GM21825 (cell line): Measurements from ENCODE around the gene CIDEA.

Source experiments
- ATAC-seq: cut with Tn5 transposase; IDR thresholded peaks from one replicate; pipeline ENCODE4 v1.9.1; 2021; ENCODE audit warnings: mild to moderate bottlenecking, moderate library complexity; ENCODE audit not compliant: unreplicated experiment

CIDEA gene

DNA sequence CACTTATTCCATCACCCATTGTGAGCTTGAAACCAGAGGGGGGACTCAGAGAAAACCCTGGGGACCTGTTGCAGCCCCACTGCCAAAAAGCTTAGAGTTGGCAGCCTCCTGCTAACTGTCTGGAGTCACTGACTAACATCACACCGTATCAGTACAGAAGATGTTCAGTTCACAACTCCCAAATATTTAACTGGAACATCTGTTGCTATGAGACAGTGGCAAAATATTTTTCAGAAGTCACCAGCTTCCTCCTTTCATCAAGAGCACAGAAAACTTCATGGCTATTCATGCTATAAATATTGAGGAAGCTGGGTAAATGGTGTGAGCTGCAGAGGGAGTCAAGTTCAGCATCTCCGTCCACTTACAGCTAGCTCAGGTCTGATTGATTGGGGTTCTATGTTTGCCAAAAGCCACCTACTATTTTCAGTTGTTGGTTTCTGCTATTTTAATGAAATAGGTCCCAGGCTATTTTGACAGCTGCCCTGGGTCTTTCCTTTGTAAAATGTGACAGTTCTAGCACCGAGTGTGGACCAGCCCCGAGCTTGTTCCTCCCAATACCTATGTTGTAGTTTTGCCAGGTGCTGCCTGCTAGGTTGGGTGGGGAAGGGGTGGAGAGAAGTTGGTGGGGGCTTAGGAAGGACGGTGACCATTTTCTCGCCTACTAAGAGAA, 63.6 kb downstream of the CIDEA start:
- ATAC-seq = no peak

DNA sequence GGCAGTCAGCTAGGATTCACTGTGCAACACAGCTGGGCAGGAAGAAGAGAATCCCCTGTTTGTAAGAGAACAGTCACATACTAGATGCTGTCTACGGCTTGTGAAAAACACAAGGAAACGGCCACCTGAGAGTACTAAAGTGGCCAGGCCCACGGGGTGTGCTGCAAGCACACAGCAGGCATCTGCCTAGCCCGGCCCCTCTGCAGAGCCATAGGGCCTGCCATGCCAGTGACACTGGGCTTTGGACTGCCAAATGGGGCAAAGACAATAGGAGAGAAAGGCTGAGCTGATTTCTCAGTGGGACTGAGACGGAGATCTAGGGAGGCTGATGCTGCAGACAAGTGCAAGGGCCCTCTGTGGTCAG, 64.2 kb downstream of the CIDEA start:
- no peak for ATAC-seq

- no peak for ATAC-seq
Measured at GRCh38 chr18:12318857-12319256, 64.7 kb downstream of the CIDEA start.

- peak; percentile 71 for ATAC-seq
Measured at GRCh38 chr18:12321333-12321732, 67.2 kb downstream of the CIDEA start.

- no peak for ATAC-seq
Measured at GRCh38 chr18:12324991-12325725, 71.0 kb downstream of the CIDEA start.

- ATAC-seq = no peak
Measured at GRCh38 chr18:12325726-12326245, 71.6 kb downstream of the CIDEA start.

DNA sequence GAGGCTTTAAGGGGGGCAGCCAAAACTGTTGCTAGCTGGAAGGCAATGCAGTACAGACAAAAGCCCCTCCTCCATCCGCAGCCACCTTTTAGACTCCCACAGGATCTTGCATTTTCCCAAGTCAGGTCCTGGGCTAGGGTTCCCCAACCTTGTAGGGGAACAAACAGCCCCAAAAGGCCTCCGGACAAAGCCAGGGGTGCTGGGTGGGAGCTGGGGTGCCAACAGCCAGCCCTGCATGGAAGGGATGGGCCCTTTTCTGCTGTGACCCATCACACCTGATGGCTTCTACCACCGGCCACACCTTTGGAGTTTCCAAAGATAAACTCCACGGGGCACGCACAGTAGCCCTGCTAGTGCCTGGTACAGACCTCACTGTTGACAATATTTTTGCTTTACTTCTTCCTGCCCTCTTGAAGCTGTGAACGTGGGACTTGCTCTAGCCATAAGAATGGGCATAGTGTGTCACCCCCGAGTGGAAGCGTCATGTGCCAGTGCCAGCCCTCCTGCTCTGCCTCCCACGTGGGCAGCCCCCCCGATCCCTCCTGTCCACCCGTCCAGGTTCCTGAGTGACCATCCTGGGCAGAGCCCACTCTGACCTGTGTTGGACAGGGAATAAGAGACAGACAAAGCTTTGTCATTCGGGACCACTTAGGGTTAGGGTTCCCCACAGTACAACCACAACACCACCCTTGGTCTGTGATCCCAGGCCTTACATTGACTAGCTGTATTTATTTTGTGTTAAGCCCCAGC, 72.7 kb downstream of the CIDEA start:
- ATAC-seq = no peak
